ENCODE results near the gene DDX3X. TPM values are rescaled to one million over a fixed set of nuclear protein-coding genes. Genes with fewer than 3 reads are reported as not detected.

DDX3X gene
- polyA plus RNA-seq, 1 donor from 2014 or later, result 165 TPM

DNA sequence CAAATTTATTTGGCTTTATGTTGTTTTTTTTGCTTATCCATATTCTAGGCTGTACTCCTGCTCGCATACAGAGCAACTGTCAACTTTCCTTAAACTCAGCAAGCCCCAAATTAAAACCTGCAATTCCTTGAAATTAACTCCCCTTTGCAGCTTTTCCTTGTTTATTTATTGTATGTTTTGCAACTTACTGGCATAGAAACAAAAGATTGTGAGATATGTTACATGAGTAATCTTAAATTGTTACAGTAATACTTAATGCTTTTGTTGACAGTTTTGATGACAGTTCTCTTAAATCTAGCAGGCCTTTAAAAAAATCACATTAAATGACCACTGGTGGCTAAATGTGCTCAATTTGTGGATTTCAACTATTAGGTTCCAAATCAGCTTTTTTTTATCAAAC is 4.5 kb downstream of the DDX3X start:
- Histone ChIP-seq H2AFZ (ENCODE audit: low read depth, low read length) (no peak overlapping the region), H3K79me2 (replicated peaks; ENCODE audit: insufficient read depth, low read length) (peaks cover 76% of the 10 kb centered on the region), H3F3A (ENCODE audit: insufficient read depth, low read length, poor library complexity, severe bottlenecking) (no peaks in the 10 kb centered on the region), H3K36me3 (ENCODE audit: insufficient read depth, low read length) (no peaks in the 10 kb centered on the region), H3K9me3 (ENCODE audit: low read length) (no peaks in the 10 kb centered on the region), H3K4me3 (ENCODE audit: low read length) (peak overlapping the region; percentile 82), H3K9ac (ENCODE audit: low read length) (no peak overlapping the region), H3K9me2 (ENCODE audit: insufficient read depth, low read length) (no peaks in the 10 kb centered on the region), H3K27ac (ENCODE audit: low read length) (no peak overlapping the region), H4K20me1 (ENCODE audit: insufficient read depth) (peaks cover 35% of the 10 kb centered on the region), H3K27me3 (ENCODE audit: insufficient read depth, low read depth, low read length) (no peaks in the 10 kb centered on the region), H3K4me2 (ENCODE audit: low read length) (peak overlapping the region; percentile 25)
- TF ChIP-seq, protein P1, sequence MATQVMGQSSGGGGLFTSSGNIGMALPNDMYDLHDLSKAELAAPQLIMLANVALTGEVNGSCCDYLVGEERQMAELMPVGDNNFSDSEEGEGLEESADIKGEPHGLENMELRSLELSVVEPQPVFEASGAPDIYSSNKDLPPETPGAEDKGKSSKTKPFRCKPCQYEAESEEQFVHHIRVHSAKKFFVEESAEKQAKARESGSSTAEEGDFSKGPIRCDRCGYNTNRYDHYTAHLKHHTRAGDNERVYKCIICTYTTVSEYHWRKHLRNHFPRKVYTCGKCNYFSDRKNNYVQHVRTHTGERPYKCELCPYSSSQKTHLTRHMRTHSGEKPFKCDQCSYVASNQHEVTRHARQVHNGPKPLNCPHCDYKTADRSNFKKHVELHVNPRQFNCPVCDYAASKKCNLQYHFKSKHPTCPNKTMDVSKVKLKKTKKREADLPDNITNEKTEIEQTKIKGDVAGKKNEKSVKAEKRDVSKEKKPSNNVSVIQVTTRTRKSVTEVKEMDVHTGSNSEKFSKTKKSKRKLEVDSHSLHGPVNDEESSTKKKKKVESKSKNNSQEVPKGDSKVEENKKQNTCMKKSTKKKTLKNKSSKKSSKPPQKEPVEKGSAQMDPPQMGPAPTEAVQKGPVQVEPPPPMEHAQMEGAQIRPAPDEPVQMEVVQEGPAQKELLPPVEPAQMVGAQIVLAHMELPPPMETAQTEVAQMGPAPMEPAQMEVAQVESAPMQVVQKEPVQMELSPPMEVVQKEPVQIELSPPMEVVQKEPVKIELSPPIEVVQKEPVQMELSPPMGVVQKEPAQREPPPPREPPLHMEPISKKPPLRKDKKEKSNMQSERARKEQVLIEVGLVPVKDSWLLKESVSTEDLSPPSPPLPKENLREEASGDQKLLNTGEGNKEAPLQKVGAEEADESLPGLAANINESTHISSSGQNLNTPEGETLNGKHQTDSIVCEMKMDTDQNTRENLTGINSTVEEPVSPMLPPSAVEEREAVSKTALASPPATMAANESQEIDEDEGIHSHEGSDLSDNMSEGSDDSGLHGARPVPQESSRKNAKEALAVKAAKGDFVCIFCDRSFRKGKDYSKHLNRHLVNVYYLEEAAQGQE (IDR thresholded peaks at IDR 0.05; ENCODE audit: borderline replicate concordance), result no peak
- TF ChIP-seq, protein P2, sequence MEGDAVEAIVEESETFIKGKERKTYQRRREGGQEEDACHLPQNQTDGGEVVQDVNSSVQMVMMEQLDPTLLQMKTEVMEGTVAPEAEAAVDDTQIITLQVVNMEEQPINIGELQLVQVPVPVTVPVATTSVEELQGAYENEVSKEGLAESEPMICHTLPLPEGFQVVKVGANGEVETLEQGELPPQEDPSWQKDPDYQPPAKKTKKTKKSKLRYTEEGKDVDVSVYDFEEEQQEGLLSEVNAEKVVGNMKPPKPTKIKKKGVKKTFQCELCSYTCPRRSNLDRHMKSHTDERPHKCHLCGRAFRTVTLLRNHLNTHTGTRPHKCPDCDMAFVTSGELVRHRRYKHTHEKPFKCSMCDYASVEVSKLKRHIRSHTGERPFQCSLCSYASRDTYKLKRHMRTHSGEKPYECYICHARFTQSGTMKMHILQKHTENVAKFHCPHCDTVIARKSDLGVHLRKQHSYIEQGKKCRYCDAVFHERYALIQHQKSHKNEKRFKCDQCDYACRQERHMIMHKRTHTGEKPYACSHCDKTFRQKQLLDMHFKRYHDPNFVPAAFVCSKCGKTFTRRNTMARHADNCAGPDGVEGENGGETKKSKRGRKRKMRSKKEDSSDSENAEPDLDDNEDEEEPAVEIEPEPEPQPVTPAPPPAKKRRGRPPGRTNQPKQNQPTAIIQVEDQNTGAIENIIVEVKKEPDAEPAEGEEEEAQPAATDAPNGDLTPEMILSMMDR (IDR thresholded peaks at IDR 0.05; ENCODE audit: poor library complexity, severe bottlenecking), result no peak
- TF ChIP-seq EZH2 (IDR thresholded peaks at IDR 0.05; ENCODE audit: borderline replicate concordance, insufficient read depth, low read length, poor library complexity, severe bottlenecking), result no peak

DNA sequence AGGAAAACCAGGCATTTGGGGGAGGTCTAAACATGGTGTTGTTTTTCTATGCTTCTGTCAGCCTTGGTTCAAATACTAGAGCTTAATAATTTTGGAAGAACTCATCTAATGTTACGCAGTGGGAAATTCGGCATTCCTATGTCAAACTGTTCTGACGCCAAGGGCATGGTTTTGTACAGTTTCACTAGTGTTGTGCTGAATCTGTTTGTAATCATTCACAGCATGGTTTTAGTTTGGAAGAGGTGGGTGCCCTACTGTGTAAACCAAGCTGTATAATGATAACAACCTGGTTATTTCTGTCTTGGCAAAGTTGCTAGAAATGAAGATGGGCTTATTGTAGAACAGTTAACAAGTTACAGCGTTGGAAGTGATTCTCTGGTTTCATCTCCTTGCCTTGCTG is 5.2 kb downstream of the DDX3X start:
- no peaks in the 10 kb centered on the region for H3F3A ChIP-seq (ENCODE audit: insufficient read depth, low read length, poor library complexity, severe bottlenecking)
- TF ChIP-seq SMC3 (conservative IDR thresholded peaks at IDR 0.05; ENCODE audit: poor library complexity) (no peak), POLR2AphosphoS5 (IDR thresholded peaks at IDR 0.05) (no peak), TAF1 (IDR thresholded peaks at IDR 0.05; ENCODE audit: low read depth) (no peak), EP300 (conservative IDR thresholded peaks at IDR 0.05; ENCODE audit: poor library complexity, severe bottlenecking) (no peak), RAD21 (conservative IDR thresholded peaks at IDR 0.05) (no peak), MXI1 (conservative IDR thresholded peaks at IDR 0.05; ENCODE audit: poor library complexity, severe bottlenecking) (no peak), EZH2 (IDR thresholded peaks at IDR 0.05; ENCODE audit: borderline replicate concordance, insufficient read depth, low read length, poor library complexity, severe bottlenecking) (no peak)
- TF ChIP-seq, protein P2 (IDR thresholded peaks at IDR 0.05; ENCODE audit: poor library complexity, severe bottlenecking), result no peak
- TF ChIP-seq, protein P1 (IDR thresholded peaks at IDR 0.05; ENCODE audit: borderline replicate concordance), result no peak
- H2AFZ ChIP-seq (ENCODE audit: low read depth, low read length), result no peak overlapping the region
- no peaks in the 10 kb centered on the region for H3K27me3 ChIP-seq (ENCODE audit: insufficient read depth, low read depth, low read length)
- H3K4me2 ChIP-seq (ENCODE audit: low read length), result no peak overlapping the region
- no peaks in the 10 kb centered on the region for H3K36me3 ChIP-seq (ENCODE audit: insufficient read depth, low read length)
- H3K4me3 ChIP-seq (ENCODE audit: low read length), result peak overlapping the region; percentile 40
- no peak overlapping the region for H3K9ac ChIP-seq (ENCODE audit: low read length)
- no peak overlapping the region for H3K27ac ChIP-seq (ENCODE audit: low read length)
- H3K9me2 ChIP-seq (ENCODE audit: insufficient read depth, low read length), result no peaks in the 10 kb centered on the region
- H4K20me1 ChIP-seq (ENCODE audit: insufficient read depth), result peaks cover 35% of the 10 kb centered on the region
- peaks cover 76% of the 10 kb centered on the region for H3K79me2 ChIP-seq (replicated peaks; ENCODE audit: insufficient read depth, low read length)
- no peaks in the 10 kb centered on the region for H3K9me3 ChIP-seq (ENCODE audit: low read length)
